IPS-18c (cell line): ENCODE data around the gene EIF3F.

Source experiments
- H3K4me3 ChIP-seq: 2 replicates; pipeline ENCODE4 v1.7.0; 2013; ENCODE audit warnings: low read depth, mild to moderate bottlenecking, low read length, moderate library complexity; ENCODE audit not compliant: insufficient read depth
- H3K9me3 ChIP-seq: one replicate; pipeline ENCODE4 v1.6.1; 2013; ENCODE audit warnings: mild to moderate bottlenecking, low read length, moderate library complexity; ENCODE audit not compliant: control insufficient read depth, insufficient read depth

Gene EIF3F

GRCh38 chr11:8045839-8046238 lies 58.7 kb downstream of the EIF3F start:
- no peak overlapping the region for H3K4me3 ChIP-seq
- no peaks in the 10 kb centered on the region for H3K9me3 ChIP-seq

- no peak overlapping the region for H3K4me3 ChIP-seq
Measured at GRCh38 chr11:8047382-8047781, 60.2 kb downstream of the EIF3F start.

GRCh38 chr11:8049084-8049483 lies 61.9 kb downstream of the EIF3F start:
- H3K9me3 ChIP-seq: no peaks in the 10 kb centered on the region
- H3K4me3 ChIP-seq: no peak overlapping the region

More at GRCh38 chr11:8047382-8047781, 60.2 kb downstream of the EIF3F start:
- H3K9me3 ChIP-seq: no peaks in the 10 kb centered on the region
